Liver (tissue), 3 donors: ENCODE results near the gene B2M.
A peak's percentile ranks its signal among the peaks of the same experiment; 100 is the strongest.

ENCODE experiments used
- EGR1 ChIP-seq, 2 donors: IDR thresholded peaks; 2 replicates each; pipeline ENCODE4 v1.6.1; 2016 to 2018; ENCODE audit warnings: antibody characterized with exemption in 2 of 2, low read depth in 2 of 2
- FOXA1 ChIP-seq: IDR thresholded peaks from 2 replicates; pipeline ENCODE4 v1.6.1; 2016; ENCODE audit warnings: antibody characterized with exemption
- FOXA2 ChIP-seq: IDR thresholded peaks from 2 replicates; pipeline ENCODE4 v1.6.1; 2016; ENCODE audit warnings: antibody characterized with exemption
- HNF4A ChIP-seq, 2 donors: conservative IDR thresholded peaks; 2 replicates each; pipeline ENCODE4 v1.6.1; 2016; ENCODE audit warnings: antibody characterized with exemption in 2 of 2, mild to moderate bottlenecking in 2 of 2
- HNF4G ChIP-seq: IDR thresholded peaks from 2 replicates; pipeline ENCODE4 v1.6.1; 2016; ENCODE audit warnings: antibody characterized with exemption
- RAD21 ChIP-seq, 2 donors: IDR thresholded peaks; 2 replicates each; pipeline ENCODE4 v1.6.1; 2016; ENCODE audit warnings: antibody characterized with exemption in 2 of 2, mild to moderate bottlenecking in 2 of 2
- SP1 ChIP-seq: IDR thresholded peaks from 2 replicates; pipeline ENCODE4 v1.6.1; 2018; ENCODE audit warnings: antibody characterized with exemption, mild to moderate bottlenecking
- TAF1 ChIP-seq: conservative IDR thresholded peaks from 2 replicates; pipeline ENCODE4 v1.6.1; 2016; ENCODE audit warnings: antibody characterized with exemption, mild to moderate bottlenecking
- YY1 ChIP-seq: IDR thresholded peaks from 2 replicates; pipeline ENCODE4 v1.6.1; 2016; ENCODE audit warnings: antibody characterized with exemption, mild to moderate bottlenecking
- TF ChIP-seq, protein P1 (sequence below): fragments of 150-350 bp; IDR thresholded peaks from 2 replicates; pipeline ENCODE4 v1.5.1; 2017; ENCODE audit warnings: improper control_type of control experiment, low read depth, low read length; ENCODE audit not compliant: missing input control
- TF ChIP-seq, protein P2 (sequence below): IDR thresholded peaks from 2 replicates; pipeline ENCODE4 v1.6.1; 2016; ENCODE audit warnings: antibody characterized with exemption, mild to moderate bottlenecking
- TF ChIP-seq, protein P3 (sequence below): IDR thresholded peaks from 2 replicates; pipeline ENCODE4 v1.6.1; 2016; ENCODE audit warnings: antibody characterized with exemption
- TF ChIP-seq, protein P4 (sequence below): IDR thresholded peaks from 2 replicates; pipeline ENCODE4 v1.6.1; 2016; ENCODE audit warnings: antibody characterized with exemption
- TF ChIP-seq, protein P5 (sequence below): IDR thresholded peaks from 2 replicates; pipeline ENCODE4 v1.6.1; 2016; ENCODE audit warnings: antibody characterized with exemption
- donor health status: healthy.
- donor health status: healthy.

DNA sequence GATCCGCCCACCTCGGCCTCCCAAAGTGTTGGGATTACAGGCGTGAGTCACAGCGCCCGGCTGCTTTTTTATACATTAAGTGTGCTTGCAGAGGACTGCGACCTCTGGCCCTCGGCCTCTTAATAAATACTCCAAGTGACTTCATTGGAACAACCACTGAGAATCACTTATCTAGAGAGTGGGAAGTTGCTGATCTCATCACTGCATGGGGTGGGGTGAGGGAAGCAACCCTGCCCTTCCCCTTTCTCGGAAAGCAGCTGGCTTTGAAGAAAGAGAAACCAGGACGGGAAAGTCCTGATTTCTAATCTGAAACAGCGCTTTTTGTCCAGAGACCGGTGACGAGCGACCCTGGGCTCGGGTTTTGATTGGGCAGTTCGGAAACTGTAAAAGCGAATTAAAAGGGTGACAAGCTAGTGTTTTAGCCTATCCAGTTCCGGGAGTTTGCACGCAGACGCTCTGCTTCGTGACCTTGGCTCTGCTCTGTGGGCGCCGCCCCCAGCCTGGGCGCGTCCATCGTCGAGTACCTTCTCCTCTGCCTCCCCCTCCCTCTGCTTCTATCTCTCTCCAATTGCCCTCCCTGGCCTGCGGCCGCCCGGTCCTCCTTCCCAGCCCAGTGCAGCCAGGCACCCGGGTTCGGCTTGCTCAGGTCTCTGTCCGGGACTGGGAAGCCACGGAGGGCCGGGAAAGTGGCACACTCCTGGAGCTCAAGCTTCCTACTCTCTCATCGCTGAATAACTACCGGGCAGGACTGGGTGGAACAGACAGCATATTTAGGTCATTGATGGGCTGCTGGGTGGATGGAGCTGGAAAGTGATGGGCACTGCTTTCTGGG is 17.5 kb downstream of the B2M start:
- TF ChIP-seq, protein P1, sequence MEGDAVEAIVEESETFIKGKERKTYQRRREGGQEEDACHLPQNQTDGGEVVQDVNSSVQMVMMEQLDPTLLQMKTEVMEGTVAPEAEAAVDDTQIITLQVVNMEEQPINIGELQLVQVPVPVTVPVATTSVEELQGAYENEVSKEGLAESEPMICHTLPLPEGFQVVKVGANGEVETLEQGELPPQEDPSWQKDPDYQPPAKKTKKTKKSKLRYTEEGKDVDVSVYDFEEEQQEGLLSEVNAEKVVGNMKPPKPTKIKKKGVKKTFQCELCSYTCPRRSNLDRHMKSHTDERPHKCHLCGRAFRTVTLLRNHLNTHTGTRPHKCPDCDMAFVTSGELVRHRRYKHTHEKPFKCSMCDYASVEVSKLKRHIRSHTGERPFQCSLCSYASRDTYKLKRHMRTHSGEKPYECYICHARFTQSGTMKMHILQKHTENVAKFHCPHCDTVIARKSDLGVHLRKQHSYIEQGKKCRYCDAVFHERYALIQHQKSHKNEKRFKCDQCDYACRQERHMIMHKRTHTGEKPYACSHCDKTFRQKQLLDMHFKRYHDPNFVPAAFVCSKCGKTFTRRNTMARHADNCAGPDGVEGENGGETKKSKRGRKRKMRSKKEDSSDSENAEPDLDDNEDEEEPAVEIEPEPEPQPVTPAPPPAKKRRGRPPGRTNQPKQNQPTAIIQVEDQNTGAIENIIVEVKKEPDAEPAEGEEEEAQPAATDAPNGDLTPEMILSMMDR: no peak
- TF ChIP-seq, protein P2, sequence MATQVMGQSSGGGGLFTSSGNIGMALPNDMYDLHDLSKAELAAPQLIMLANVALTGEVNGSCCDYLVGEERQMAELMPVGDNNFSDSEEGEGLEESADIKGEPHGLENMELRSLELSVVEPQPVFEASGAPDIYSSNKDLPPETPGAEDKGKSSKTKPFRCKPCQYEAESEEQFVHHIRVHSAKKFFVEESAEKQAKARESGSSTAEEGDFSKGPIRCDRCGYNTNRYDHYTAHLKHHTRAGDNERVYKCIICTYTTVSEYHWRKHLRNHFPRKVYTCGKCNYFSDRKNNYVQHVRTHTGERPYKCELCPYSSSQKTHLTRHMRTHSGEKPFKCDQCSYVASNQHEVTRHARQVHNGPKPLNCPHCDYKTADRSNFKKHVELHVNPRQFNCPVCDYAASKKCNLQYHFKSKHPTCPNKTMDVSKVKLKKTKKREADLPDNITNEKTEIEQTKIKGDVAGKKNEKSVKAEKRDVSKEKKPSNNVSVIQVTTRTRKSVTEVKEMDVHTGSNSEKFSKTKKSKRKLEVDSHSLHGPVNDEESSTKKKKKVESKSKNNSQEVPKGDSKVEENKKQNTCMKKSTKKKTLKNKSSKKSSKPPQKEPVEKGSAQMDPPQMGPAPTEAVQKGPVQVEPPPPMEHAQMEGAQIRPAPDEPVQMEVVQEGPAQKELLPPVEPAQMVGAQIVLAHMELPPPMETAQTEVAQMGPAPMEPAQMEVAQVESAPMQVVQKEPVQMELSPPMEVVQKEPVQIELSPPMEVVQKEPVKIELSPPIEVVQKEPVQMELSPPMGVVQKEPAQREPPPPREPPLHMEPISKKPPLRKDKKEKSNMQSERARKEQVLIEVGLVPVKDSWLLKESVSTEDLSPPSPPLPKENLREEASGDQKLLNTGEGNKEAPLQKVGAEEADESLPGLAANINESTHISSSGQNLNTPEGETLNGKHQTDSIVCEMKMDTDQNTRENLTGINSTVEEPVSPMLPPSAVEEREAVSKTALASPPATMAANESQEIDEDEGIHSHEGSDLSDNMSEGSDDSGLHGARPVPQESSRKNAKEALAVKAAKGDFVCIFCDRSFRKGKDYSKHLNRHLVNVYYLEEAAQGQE: peak; percentile 90
- TF ChIP-seq FOXA1: no peak
- no peak for TF ChIP-seq TAF1
- TF ChIP-seq, protein P3, sequence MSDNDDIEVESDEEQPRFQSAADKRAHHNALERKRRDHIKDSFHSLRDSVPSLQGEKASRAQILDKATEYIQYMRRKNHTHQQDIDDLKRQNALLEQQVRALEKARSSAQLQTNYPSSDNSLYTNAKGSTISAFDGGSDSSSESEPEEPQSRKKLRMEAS: peak; percentile 87
- TF ChIP-seq RAD21 (IDR thresholded peaks at IDR 0.05): peak; percentile 22 to 23
- TF ChIP-seq, protein P4, sequence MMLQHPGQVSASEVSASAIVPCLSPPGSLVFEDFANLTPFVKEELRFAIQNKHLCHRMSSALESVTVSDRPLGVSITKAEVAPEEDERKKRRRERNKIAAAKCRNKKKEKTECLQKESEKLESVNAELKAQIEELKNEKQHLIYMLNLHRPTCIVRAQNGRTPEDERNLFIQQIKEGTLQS: peak; percentile 86
- peak; percentile 60 to 65 for TF ChIP-seq HNF4A (conservative IDR thresholded peaks at IDR 0.05)
- TF ChIP-seq FOXA2: no peak
- TF ChIP-seq, protein P5, sequence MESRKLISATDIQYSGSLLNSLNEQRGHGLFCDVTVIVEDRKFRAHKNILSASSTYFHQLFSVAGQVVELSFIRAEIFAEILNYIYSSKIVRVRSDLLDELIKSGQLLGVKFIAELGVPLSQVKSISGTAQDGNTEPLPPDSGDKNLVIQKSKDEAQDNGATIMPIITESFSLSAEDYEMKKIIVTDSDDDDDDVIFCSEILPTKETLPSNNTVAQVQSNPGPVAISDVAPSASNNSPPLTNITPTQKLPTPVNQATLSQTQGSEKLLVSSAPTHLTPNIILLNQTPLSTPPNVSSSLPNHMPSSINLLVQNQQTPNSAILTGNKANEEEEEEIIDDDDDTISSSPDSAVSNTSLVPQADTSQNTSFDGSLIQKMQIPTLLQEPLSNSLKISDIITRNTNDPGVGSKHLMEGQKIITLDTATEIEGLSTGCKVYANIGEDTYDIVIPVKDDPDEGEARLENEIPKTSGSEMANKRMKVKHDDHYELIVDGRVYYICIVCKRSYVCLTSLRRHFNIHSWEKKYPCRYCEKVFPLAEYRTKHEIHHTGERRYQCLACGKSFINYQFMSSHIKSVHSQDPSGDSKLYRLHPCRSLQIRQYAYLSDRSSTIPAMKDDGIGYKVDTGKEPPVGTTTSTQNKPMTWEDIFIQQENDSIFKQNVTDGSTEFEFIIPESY: peak; percentile 62
- TF ChIP-seq SP1: peak; percentile 89
- TF ChIP-seq EGR1 (IDR thresholded peaks at IDR 0.05; ENCODE audit: low read depth in 2 of 2): peak in 1 of 2 donors; percentile 58
- peak; percentile 80 for TF ChIP-seq YY1
- peak; percentile 28 for TF ChIP-seq HNF4G
